Esophagus squamous epithelium (tissue), 5 donors: ENCODE measurements around the gene SLC25A4. TPM values are rescaled to one million over a fixed set of nuclear protein-coding genes. Genes with fewer than 3 reads are reported as not detected.
A peak's percentile ranks its signal among the peaks of the same experiment; 100 is the strongest.

ENCODE experiments used
- DNase-seq: peaks from one replicate; lab custom pipeline; 2025; lab: John Stamatoyannopoulos, UW
- H3K27ac ChIP-seq, 4 donors: fragments of 200-600 bp; sonication (generic); one replicate each; pipeline ENCODE4 v1.5.1; 2016 to 2019; ENCODE audit warnings: mild to moderate bottlenecking in 1 of 4
- H3K27me3 ChIP-seq, 4 donors: fragments of 200-600 bp; sonication (generic); 1 replicate in 3 of 4; 2 replicates in 1 of 4; pipeline versions ENCODE4 v1.5.1 to v1.6.0; 2017 to 2021; ENCODE audit warnings: antibody characterized with exemption in 1 of 4
- H3K36me3 ChIP-seq, 3 donors: fragments of 200-600 bp; sonication (generic); one replicate each; pipeline ENCODE4 v1.5.1; 2016 to 2019
- H3K4me1 ChIP-seq, 3 donors: fragments of 200-600 bp; sonication (generic); one replicate each; pipeline ENCODE4 v1.5.1; 2017 to 2019
- H3K4me3 ChIP-seq, 4 donors: fragments of 200-600 bp; sonication (generic); 1 replicate in 3 of 4; 2 replicates in 1 of 4; pipeline ENCODE4 v1.5.1; 2016 to 2019; ENCODE audit warnings: mild to moderate bottlenecking in 2 of 4, moderate library complexity in 1 of 4
- H3K9me3 ChIP-seq, 3 donors: fragments of 200-600 bp; sonication (generic); one replicate each; pipeline ENCODE4 v1.5.1; 2016 to 2019
- POLR2A ChIP-seq, 4 donors: fragments of 450-650 bp; IDR thresholded peaks; one replicate each; pipeline ENCODE4 v1.6.1; 2017; ENCODE audit warnings: antibody characterized with exemption in 4 of 4, mild to moderate bottlenecking in 4 of 4, moderate library complexity in 3 of 4
- WGBS, 2 donors: methylation state at CpG; one replicate each; pipeline ENCODE4 v1.1.5; 2018; 5-methylcytosine and 5-hydroxymethylcytosine counted together
- intact Hi-C: fragments of 100-400 bp; cut with DNase I; formaldehyde crosslinking; loops from one replicate; pipeline ENCODE4 v1.15.0; 2022
- total RNA-seq, 4 donors: library from RNA; depleted of rRNA; stranded (reverse); fragments of >200 nt; gene quantifications; one replicate each; pipeline ENCODE4 v1.1.0, GENCODE V29; 2016
- TF ChIP-seq, protein P1 (sequence below), 6 experiments: fragments of 450-650 bp in 4 of 6; fragments of 200-600 bp in 2 of 6; sonication (generic) in 2 of 6; IDR thresholded peaks; one replicate each; pipeline ENCODE4 v1.5.1; 2016 to 2019; ENCODE audit warnings: antibody characterized with exemption in 6 of 6, mild to moderate bottlenecking in 4 of 6, moderate library complexity in 4 of 6
- donor health status: DM: yes; HTN: yes; CAD: no.

SLC25A4 gene
- total RNA-seq, 4 donors from 2014 or later = 12.4 to 24.0 (median 16.3) TPM

DNA sequence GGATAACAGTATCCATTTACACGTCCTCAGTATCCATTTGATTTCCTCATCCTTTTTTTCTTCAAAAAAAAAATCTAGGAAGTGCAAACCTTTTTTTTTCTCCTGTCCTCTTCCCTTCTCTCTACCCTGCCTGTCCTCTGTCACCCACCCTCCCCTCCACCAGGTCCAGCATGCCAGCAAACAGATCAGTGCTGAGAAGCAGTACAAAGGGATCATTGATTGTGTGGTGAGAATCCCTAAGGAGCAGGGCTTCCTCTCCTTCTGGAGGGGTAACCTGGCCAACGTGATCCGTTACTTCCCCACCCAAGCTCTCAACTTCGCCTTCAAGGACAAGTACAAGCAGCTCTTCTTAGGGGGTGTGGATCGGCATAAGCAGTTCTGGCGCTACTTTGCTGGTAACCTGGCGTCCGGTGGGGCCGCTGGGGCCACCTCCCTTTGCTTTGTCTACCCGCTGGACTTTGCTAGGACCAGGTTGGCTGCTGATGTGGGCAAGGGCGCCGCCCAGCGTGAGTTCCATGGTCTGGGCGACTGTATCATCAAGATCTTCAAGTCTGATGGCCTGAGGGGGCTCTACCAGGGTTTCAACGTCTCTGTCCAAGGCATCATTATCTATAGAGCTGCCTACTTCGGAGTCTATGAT lies 1.7 kb downstream of the SLC25A4 start:
- intact Hi-C loops = no loop called here
- Histone ChIP-seq H3K9me3 (no peaks in the 10 kb centered on the region), H3K36me3 (peaks cover 0 to 33% (median 0%) of the 10 kb centered on the region in 3 donors), H3K4me3 (peak overlapping the region in 1 of 4 donors; percentile 80), H3K27ac (peak overlapping the region in 3 of 4 donors; percentile 0 to 92 (median 83)), H3K4me1 (peaks cover 0 to 36% (median 11%) of the 10 kb centered on the region in 3 donors), H3K27me3 (no peaks in the 10 kb centered on the region)
- DNase-seq = no peak
- WGBS, 2 donors = 82 to 86% methylated on average over 8 to 14 of the region's 16 CpGs
- TF ChIP-seq POLR2A (IDR thresholded peaks at IDR 0.05) = no peak
- TF ChIP-seq, protein P1, sequence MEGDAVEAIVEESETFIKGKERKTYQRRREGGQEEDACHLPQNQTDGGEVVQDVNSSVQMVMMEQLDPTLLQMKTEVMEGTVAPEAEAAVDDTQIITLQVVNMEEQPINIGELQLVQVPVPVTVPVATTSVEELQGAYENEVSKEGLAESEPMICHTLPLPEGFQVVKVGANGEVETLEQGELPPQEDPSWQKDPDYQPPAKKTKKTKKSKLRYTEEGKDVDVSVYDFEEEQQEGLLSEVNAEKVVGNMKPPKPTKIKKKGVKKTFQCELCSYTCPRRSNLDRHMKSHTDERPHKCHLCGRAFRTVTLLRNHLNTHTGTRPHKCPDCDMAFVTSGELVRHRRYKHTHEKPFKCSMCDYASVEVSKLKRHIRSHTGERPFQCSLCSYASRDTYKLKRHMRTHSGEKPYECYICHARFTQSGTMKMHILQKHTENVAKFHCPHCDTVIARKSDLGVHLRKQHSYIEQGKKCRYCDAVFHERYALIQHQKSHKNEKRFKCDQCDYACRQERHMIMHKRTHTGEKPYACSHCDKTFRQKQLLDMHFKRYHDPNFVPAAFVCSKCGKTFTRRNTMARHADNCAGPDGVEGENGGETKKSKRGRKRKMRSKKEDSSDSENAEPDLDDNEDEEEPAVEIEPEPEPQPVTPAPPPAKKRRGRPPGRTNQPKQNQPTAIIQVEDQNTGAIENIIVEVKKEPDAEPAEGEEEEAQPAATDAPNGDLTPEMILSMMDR (IDR thresholded peaks at IDR 0.05) = no peak

DNA sequence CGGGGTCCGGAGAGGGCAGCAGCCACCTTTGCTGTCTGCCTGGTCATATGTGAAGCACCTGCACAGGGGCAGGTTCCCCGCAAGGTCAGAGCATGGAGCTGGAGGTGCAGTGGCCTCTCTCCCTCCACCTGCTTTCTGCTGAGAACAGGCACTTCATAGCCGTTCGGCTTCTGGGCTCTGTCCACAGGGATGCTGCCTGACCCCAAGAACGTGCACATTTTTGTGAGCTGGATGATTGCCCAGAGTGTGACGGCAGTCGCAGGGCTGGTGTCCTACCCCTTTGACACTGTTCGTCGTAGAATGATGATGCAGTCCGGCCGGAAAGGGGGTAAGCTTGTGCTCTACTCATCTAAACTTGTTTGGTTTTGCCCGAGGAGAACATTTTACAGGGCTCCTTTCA lies 2.5 kb downstream of the SLC25A4 start:
- Histone ChIP-seq H3K27ac (peak overlapping the region in 3 of 4 donors; percentile 45 to 92 (median 83)), H3K4me1 (peaks cover 0 to 36% (median 11%) of the 10 kb centered on the region in 3 donors), H3K9me3 (no peaks in the 10 kb centered on the region), H3K4me3 (peak overlapping the region in 1 of 4 donors; percentile 15), H3K36me3 (peaks cover 0 to 40% (median 0%) of the 10 kb centered on the region in 3 donors), H3K27me3 (no peaks in the 10 kb centered on the region)
- no peak for DNase-seq
- TF ChIP-seq, protein P1 (IDR thresholded peaks at IDR 0.05) = no peak
- no peak for TF ChIP-seq POLR2A (IDR thresholded peaks at IDR 0.05)
- intact Hi-C loops = no loop called here
- WGBS, 2 donors = 77 to 89% methylated on average over 7 to 9 of the region's 13 CpGs

GRCh38 chr4:185149392-185149791 lies 6.3 kb downstream of the SLC25A4 start:
- intact Hi-C loops = no loop called here
- Histone ChIP-seq H3K27ac (no peak overlapping the region), H3K4me1 (peaks cover 0 to 17% (median under 1%) of the 10 kb centered on the region in 3 donors)

GRCh38 chr4:185151296-185151695 lies 8.2 kb downstream of the SLC25A4 start:
- Histone ChIP-seq H3K27ac (no peak overlapping the region), H3K4me3 (no peak overlapping the region), H3K9me3 (no peaks in the 10 kb centered on the region), H3K4me1 (no peaks in the 10 kb centered on the region), H3K36me3 (peaks cover 0 to 64% (median 0%) of the 10 kb centered on the region in 3 donors), H3K27me3 (no peaks in the 10 kb centered on the region)
- no peak for DNase-seq
- TF ChIP-seq POLR2A (IDR thresholded peaks at IDR 0.05) = no peak
- TF ChIP-seq, protein P1 (IDR thresholded peaks at IDR 0.05) = no peak
- WGBS, 2 donors = 70 to 86% methylated on average over 1 of the region's 1 CpG
- intact Hi-C loops = no loop called here

More at GRCh38 chr4:185149392-185149791, 6.3 kb downstream of the SLC25A4 start:
- H3K27me3 ChIP-seq = no peaks in the 10 kb centered on the region
- no peak overlapping the region for H3K4me3 ChIP-seq
- WGBS, 2 donors = 93 to 99% methylated on average over 9 to 12 of the region's 12 CpGs
- TF ChIP-seq POLR2A (IDR thresholded peaks at IDR 0.05) = no peak
- TF ChIP-seq, protein P1 (IDR thresholded peaks at IDR 0.05) = no peak
- no peaks in the 10 kb centered on the region for H3K9me3 ChIP-seq
- peaks cover 0 to 62% (median 0%) of the 10 kb centered on the region in 3 donors for H3K36me3 ChIP-seq
- no peak for DNase-seq

DNA sequence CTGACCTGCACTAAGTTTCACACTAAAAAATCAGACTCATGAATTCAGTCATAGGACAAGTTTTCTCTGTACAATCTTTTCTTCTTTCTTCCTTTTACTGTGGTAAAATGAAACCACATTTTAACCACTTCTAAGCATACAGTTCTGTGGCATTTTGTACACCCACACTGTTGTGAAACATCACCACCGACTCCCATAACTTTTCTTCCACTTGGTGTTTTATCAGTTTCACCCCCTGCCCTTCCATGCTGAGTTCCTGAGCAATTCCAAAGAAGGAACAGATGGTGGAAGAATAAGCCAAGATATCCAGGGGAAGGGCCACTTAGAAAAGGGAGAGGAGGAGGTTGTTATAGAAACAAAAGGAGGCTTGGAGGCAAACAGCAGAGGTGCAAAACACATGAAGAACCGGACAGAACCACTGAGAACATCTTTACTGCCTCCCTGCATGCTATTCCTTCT lies 22.6 kb downstream of the SLC25A4 start:
- no peak for DNase-seq
- intact Hi-C loops = no loop called here
- no peak overlapping the region for H3K27ac ChIP-seq
- no peaks in the 10 kb centered on the region for H3K27me3 ChIP-seq
- 50 to 56% methylated on average over 2 of the region's 2 CpGs for WGBS, 2 donors
- no peak overlapping the region for H3K4me3 ChIP-seq
- H3K36me3 ChIP-seq = peaks cover 0 to 87% (median 0%) of the 10 kb centered on the region in 3 donors
- H3K9me3 ChIP-seq = no peaks in the 10 kb centered on the region
- peaks cover 0 to 8% (median 0%) of the 10 kb centered on the region in 3 donors for H3K4me1 ChIP-seq
- no peak for TF ChIP-seq POLR2A (IDR thresholded peaks at IDR 0.05)
- TF ChIP-seq, protein P1 (IDR thresholded peaks at IDR 0.05) = no peak
